ENCODE measurements around the gene MAFG.
"Not testable (repeated sequence)": the region's sequence is repeated elsewhere in the genome, so short reads cannot be mapped to it uniquely, and the experiment has no call there.

The MAFG gene

GRCh38 chr17:81923302-81924260, 4.0 kb downstream of the MAFG start:
- DNase-seq (ENCODE audit: low read depth in 2 of 2): no peak

- no peak for DNase-seq (ENCODE audit: low read depth in 2 of 2)
Observed at GRCh38 chr17:81922566-81923301, 4.8 kb downstream of the MAFG start.

- no peak for DNase-seq (ENCODE audit: low read depth in 2 of 2)
Observed at GRCh38 chr17:81921996-81922565, 5.5 kb downstream of the MAFG start.

- no peak for DNase-seq (ENCODE audit: low read depth in 2 of 2)
Observed at GRCh38 chr17:81921537-81921862, 6.0 kb downstream of the MAFG start.

GRCh38 chr17:81920612-81921536, 6.7 kb downstream of the MAFG start:
- DNase-seq (ENCODE audit: low read depth in 2 of 2): no peak

- DNase-seq (ENCODE audit: low read depth in 2 of 2): no peak
Observed at GRCh38 chr17:81918832-81919545, 8.5 kb downstream of the MAFG start.

- not testable (repeated sequence) for DNase-seq (ENCODE audit: low read depth in 2 of 2)
Observed at GRCh38 chr17:81918333-81918669, 9.2 kb downstream of the MAFG start.

- no peak for DNase-seq (ENCODE audit: low read depth in 2 of 2)
Observed at GRCh38 chr17:81917565-81918332, 9.8 kb downstream of the MAFG start, which contains the start of gene SIRT7. SIRT7 (minus strand) TSS chr17:81918176; CDS start chr17:81918131, 45 bp downstream.

- DNase-seq (ENCODE audit: low read depth in 2 of 2): no peak
Observed at GRCh38 chr17:81916234-81917001, 11.1 kb downstream of the MAFG start.

GRCh38 chr17:81915331-81915730, 12.2 kb downstream of the MAFG start:
- DNase-seq (ENCODE audit: low read depth in 2 of 2): no peak

GRCh38 chr17:81914103-81914850, 13.3 kb downstream of the MAFG start:
- no peak for DNase-seq (ENCODE audit: low read depth in 2 of 2)

- no peak for DNase-seq (ENCODE audit: low read depth in 2 of 2)
Observed at GRCh38 chr17:81913394-81914102, 14.0 kb downstream of the MAFG start.

GRCh38 chr17:81912441-81913309, 14.9 kb downstream of the MAFG start:
- DNase-seq (ENCODE audit: low read depth in 2 of 2): no peak

- DNase-seq (ENCODE audit: low read depth in 2 of 2): no peak
Observed at GRCh38 chr17:81911969-81912368, 15.6 kb downstream of the MAFG start.

- peak; percentile 63 to 67 for DNase-seq (ENCODE audit: low read depth in 2 of 2)
Observed at GRCh38 chr17:81911277-81911961, 16.1 kb downstream of the MAFG start, which contains the start of gene PCYT2. PCYT2 (minus strand) TSS chr17:81911399; CDS start chr17:81911355, 44 bp downstream.

- no peak for DNase-seq (ENCODE audit: low read depth in 2 of 2)
Observed at GRCh38 chr17:81910840-81911276, 16.7 kb downstream of the MAFG start.
